AG04450 (cell line): ENCODE measurements around the gene DESI2. TPM values are rescaled to one million over a fixed set of nuclear protein-coding genes. Genes with fewer than 3 reads are reported as not detected.

ENCODE experiments used
- CTCF ChIA-PET: fragments of 300-600, 350-600 bp; formaldehyde crosslinking; extraction: SDS; loops from one replicate; lab custom pipeline; 2022; ENCODE audit warnings: antibody characterized with exemption, inconsistent platforms; lab: Charles Lee
- POLR2A ChIA-PET: fragments of 350-600 bp; formaldehyde crosslinking; extraction: SDS; loops from one replicate; lab custom pipeline; 2021; ENCODE audit warnings: antibody characterized with exemption, inconsistent platforms; lab: Yijun Ruan, JAX
- DNase-seq: peaks from one replicate; pipeline ENCODE4 v3.0.0-alpha.2; 2011; ENCODE audit warnings: low read depth, low spot score
- H3K27ac ChIP-seq: one replicate; pipeline ENCODE4 v1.5.1; 2012; ENCODE audit warnings: low read depth, low read length, control low read depth
- H3K27me3 ChIP-seq: one replicate; pipeline ENCODE4 v1.6.0; 2012; ENCODE audit warnings: low read length; ENCODE audit not compliant: control insufficient read depth, insufficient read depth
- H3K4me3 ChIP-seq: 2 replicates; pipeline ENCODE4 v1.5.1; 2011; ENCODE audit warnings: mild to moderate bottlenecking, low read depth, low read length, control low read depth
- H3K9me3 ChIP-seq: 2 replicates; pipeline ENCODE4 v1.5.1; 2012; ENCODE audit warnings: low read length; ENCODE audit not compliant: control insufficient read depth, insufficient read depth
- polyA minus RNA-seq: library from RNA; depleted of rRNA, polyadenylated mRNA; stranded (reverse); fragments of >200 nt; gene quantifications from 2 replicates; pipeline ENCODE4 v1.2.3, GENCODE V29; 2011; rRNA and poly(A)+ RNA removed
- polyA plus RNA-seq: library from polyadenylated mRNA; depleted of rRNA; stranded (reverse); fragments of >200 nt; gene quantifications from 2 replicates; pipeline ENCODE4 v1.2.3, GENCODE V29; 2011; rRNA removed
- TF ChIP-seq, protein P1 (sequence below): IDR thresholded peaks from 2 replicates; pipeline ENCODE4 v1.5.1; 2011; ENCODE audit warnings: low read depth, low read length, control low read depth, inconsistent platforms

Gene DESI2
- 44.9 and 60.2 TPM in 2 replicates for polyA plus RNA-seq
- 34.4 and 50.7 TPM in 2 replicates for polyA minus RNA-seq

- TF ChIP-seq, protein P1, sequence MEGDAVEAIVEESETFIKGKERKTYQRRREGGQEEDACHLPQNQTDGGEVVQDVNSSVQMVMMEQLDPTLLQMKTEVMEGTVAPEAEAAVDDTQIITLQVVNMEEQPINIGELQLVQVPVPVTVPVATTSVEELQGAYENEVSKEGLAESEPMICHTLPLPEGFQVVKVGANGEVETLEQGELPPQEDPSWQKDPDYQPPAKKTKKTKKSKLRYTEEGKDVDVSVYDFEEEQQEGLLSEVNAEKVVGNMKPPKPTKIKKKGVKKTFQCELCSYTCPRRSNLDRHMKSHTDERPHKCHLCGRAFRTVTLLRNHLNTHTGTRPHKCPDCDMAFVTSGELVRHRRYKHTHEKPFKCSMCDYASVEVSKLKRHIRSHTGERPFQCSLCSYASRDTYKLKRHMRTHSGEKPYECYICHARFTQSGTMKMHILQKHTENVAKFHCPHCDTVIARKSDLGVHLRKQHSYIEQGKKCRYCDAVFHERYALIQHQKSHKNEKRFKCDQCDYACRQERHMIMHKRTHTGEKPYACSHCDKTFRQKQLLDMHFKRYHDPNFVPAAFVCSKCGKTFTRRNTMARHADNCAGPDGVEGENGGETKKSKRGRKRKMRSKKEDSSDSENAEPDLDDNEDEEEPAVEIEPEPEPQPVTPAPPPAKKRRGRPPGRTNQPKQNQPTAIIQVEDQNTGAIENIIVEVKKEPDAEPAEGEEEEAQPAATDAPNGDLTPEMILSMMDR = peak; percentile 53
- Histone ChIP-seq H3K4me3 (peak within 1 kb of the TSS; percentile 91), H3K9me3 (no peaks in the 10 kb centered on the region; the same call in 1 of the 2 replicates), H3K27me3 (no peaks in the 10 kb centered on the region), H3K27ac (peak within 1 kb of the TSS; percentile 60)
- ChIA-PET CTCF (interaction anchor here (0.5 to 1.4 kb wide), 7 partner anchors 13 to 390 kb away, joined by 3 to 5 read pairs (median 3); no protein-coding TSS in a partner anchor), POLR2A (interaction anchor here (0.6 to 0.7 kb wide), 3 partner anchors 28 to 980 kb away, joined by 3 to 5 read pairs (median 3); no protein-coding TSS in a partner anchor)
- DNase-seq = peak; percentile 99
Measured at GRCh38 chr1:244652623-244653438, at the start of gene DESI2. Gene DESI2, plus strand, starts transcription at chr1:244653126. Its CDS starts 188 bp downstream, at chr1:244653314.

- CTCF ChIA-PET = interaction anchor here (0.5 to 4.9 kb wide), 31 partner anchors 9 to 470 kb away, joined by 3 to 160 read pairs (median 3); no protein-coding TSS in a partner anchor
Measured at GRCh38 chr1:244603498-244603897, 49.4 kb upstream of the DESI2 start.

DNA sequence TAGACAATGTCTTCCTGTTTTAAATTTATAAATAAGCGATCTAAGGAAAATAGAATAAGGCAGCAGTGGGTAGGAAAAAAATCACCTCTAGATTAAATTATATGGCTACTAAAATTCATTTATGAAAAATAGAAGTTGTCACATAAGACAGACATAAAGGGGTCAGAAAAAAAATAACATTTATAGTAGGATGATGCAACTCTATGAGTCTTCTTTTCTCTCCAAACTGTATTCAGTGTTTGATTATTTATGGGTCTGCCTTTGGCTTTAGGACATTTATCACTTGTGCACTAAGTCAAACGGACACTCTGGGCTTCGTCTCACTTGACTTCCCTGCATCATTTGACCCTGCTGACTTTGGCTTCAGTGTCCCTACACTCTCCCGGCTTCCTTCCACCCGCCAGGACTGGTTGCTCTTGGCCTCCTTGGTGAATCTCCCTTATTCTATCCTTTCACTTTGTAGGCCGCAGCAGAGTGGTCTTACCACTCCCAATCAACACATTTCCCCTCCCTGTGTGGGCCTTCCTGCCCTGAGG, 47.0 kb upstream of the DESI2 start:
- TF ChIP-seq, protein P1 = no peak
- POLR2A ChIA-PET = no interaction called here
- no peak overlapping the region for H3K27ac ChIP-seq
- no peak overlapping the region for H3K4me3 ChIP-seq
- H3K9me3 ChIP-seq = no peaks in the 10 kb centered on the region
- H3K27me3 ChIP-seq = no peaks in the 10 kb centered on the region
- no peak for DNase-seq
- CTCF ChIA-PET = interaction anchor here (0.6 to 4.9 kb wide), 6 partner anchors 18 to 437 kb away, joined by 3 to 160 read pairs (median 16); no protein-coding TSS in a partner anchor

More at GRCh38 chr1:244603498-244603897, 49.4 kb upstream of the DESI2 start:
- Histone ChIP-seq H3K27ac (no peak overlapping the region), H3K27me3 (no peaks in the 10 kb centered on the region), H3K4me3 (no peak overlapping the region), H3K9me3 (no peaks in the 10 kb centered on the region)
- TF ChIP-seq, protein P1 = peak; percentile 66
- no peak for DNase-seq
- POLR2A ChIA-PET = interaction anchor here (1.6 kb wide), 1 partner anchor 193 kb away, joined by 4 read pairs; no protein-coding TSS in a partner anchor

DNA sequence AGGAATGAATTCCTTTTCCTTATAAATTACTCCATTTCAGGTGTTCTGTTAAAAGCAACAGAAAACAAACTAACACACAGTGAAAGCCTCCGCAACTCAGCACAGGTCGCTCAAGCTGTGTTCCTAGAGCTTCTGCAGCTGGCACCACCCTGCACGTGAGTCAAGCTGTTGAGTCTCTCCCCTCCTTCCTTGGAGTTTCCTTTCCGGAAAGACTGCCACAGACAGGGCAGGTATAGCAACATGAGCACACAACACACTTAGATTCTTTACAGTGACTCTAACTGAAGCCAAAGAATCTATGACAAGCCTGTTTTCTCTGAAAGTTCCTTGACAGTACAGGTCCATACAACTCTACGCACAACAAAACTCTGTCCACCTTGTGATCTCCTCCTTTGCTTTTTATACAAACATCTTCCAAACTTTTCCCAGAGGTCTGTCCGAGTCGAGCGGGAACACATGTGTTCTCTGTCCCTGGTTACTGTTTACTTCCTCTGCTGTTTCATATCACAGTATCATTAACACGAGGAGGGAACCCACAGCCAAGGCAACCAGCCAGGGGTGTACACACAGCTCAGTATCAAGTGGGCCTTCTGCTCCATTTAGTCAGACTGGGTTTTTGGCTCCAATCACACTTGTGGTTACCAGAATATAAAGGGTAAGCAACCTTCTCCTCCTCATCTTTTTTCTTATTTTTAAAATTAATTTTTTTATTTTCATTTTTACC, 38.7 kb upstream of the DESI2 start:
- no peaks in the 10 kb centered on the region for H3K9me3 ChIP-seq
- DNase-seq = no peak
- CTCF ChIA-PET = interaction anchor here (2.3 kb wide), 1 partner anchor 11 kb away, joined by 8 read pairs; no protein-coding TSS in a partner anchor

More for the DNA sequence above, 38.7 kb upstream of the DESI2 start:
- H3K4me3 ChIP-seq = no peak overlapping the region
- POLR2A ChIA-PET = no interaction called here
- TF ChIP-seq, protein P1 = no peak
- H3K27ac ChIP-seq = no peak overlapping the region
- peaks cover 6% of the 10 kb centered on the region for H3K27me3 ChIP-seq
